Measurements from ENCODE around the gene DIP2B. TPM values are rescaled to one million over a fixed set of nuclear protein-coding genes. Genes with fewer than 3 reads are reported as not detected.
A peak's percentile ranks its signal among the peaks of the same experiment; 100 is the strongest.

The DIP2B gene
- total and polyA plus RNA-seq, 2 donors (not counting 1 experiment from before 2014, with no cell fraction given): 12.6 to 21.0 TPM

DNA sequence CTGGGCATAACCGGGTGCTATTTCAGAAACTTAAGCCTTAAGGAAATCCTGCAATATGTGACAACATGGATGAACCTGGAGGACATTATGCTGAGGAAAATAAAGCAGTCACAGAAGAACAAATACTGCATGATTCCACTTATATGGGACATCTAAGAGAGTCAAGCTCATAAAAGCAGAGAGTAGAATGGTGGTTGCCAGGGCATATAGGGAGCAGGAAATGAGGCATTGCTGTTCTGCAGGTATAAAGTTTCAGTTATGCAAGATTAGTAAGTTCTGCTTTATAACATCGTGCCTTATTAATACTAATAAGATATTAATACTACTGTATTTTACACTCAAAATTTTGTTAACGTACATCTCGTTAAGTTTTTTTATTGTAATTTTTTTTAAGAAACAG, 134.9 kb downstream of the DIP2B start:
- Histone ChIP-seq H3K4me1 (ENCODE audit: control insufficient read depth, extremely low read depth, insufficient read depth, low read length) (no peaks in the 10 kb centered on the region), H4K20me1 (ENCODE audit: control insufficient read depth, extremely low read depth, insufficient read depth, low read length) (no peaks in the 10 kb centered on the region), H3K36me3 (ENCODE audit: control insufficient read depth, insufficient read depth, low read length) (no peaks in the 10 kb centered on the region), H3K27ac (ENCODE audit: insufficient read depth, low read length) (no peak overlapping the region), H3K27me3 (ENCODE audit: control insufficient read depth, insufficient read depth, low read length) (no peaks in the 10 kb centered on the region), H3K9ac (ENCODE audit: insufficient read depth, low read length) (no peak overlapping the region), H2AFZ (ENCODE audit: low read length) (no peak overlapping the region), H3K79me2 (ENCODE audit: control insufficient read depth, insufficient read depth, low read length) (no peaks in the 10 kb centered on the region), H3K4me3 (replicated peaks in 1 of 4; ENCODE audit: control extremely low read depth in 1 of 4, insufficient read depth in 1 of 4, low read depth in 3 of 4, low read length in 4 of 4) (no peak overlapping the region), H3K9me3 (ENCODE audit: control insufficient read depth, insufficient read depth, low read depth, low read length) (no peaks in the 10 kb centered on the region), H3K4me2 (ENCODE audit: extremely low read depth, insufficient read depth, low read length) (no peak overlapping the region)
- TF ChIP-seq EZH2 (IDR thresholded peaks at IDR 0.05; ENCODE audit: low read length, missing control alignments) (no peak), CTCF (conservative IDR thresholded peaks at IDR 0.05 in 1 of 2, IDR thresholded peaks at IDR 0.05 in 1 of 2; ENCODE audit: low read depth in 1 of 2, low read length in 2 of 2) (no peak)
- DNase-seq (ENCODE audit: low read depth in 2 of 2): no peak

GRCh38 chr12:50640321-50640939, 135.6 kb downstream of the DIP2B start:
- no peaks in the 10 kb centered on the region for H3K9me3 ChIP-seq (ENCODE audit: control insufficient read depth, insufficient read depth, low read depth, low read length)
- H3K27ac ChIP-seq (ENCODE audit: insufficient read depth, low read length): no peak overlapping the region
- no peaks in the 10 kb centered on the region for H3K79me2 ChIP-seq (ENCODE audit: control insufficient read depth, insufficient read depth, low read length)
- H3K36me3 ChIP-seq (ENCODE audit: control insufficient read depth, insufficient read depth, low read length): no peaks in the 10 kb centered on the region
- no peaks in the 10 kb centered on the region for H3K4me1 ChIP-seq (ENCODE audit: control insufficient read depth, extremely low read depth, insufficient read depth, low read length)
- no peaks in the 10 kb centered on the region for H4K20me1 ChIP-seq (ENCODE audit: control insufficient read depth, extremely low read depth, insufficient read depth, low read length)
- H3K4me3 ChIP-seq (replicated peaks in 1 of 4; ENCODE audit: control extremely low read depth in 1 of 4, insufficient read depth in 1 of 4, low read depth in 3 of 4, low read length in 4 of 4): no peak overlapping the region
- H3K4me2 ChIP-seq (ENCODE audit: extremely low read depth, insufficient read depth, low read length): no peak overlapping the region
- no peak overlapping the region for H2AFZ ChIP-seq (ENCODE audit: low read length)
- TF ChIP-seq EZH2 (IDR thresholded peaks at IDR 0.05; ENCODE audit: low read length, missing control alignments) (no peak), CTCF (conservative IDR thresholded peaks at IDR 0.05 in 1 of 2, IDR thresholded peaks at IDR 0.05 in 1 of 2; ENCODE audit: low read depth in 1 of 2, low read length in 2 of 2) (no peak)
- no peaks in the 10 kb centered on the region for H3K27me3 ChIP-seq (ENCODE audit: control insufficient read depth, insufficient read depth, low read length)
- DNase-seq (ENCODE audit: low read depth in 2 of 2): no peak
- H3K9ac ChIP-seq (ENCODE audit: insufficient read depth, low read length): no peak overlapping the region

- TF ChIP-seq CTCF (conservative IDR thresholded peaks at IDR 0.05 in 1 of 2, IDR thresholded peaks at IDR 0.05 in 1 of 2; ENCODE audit: low read depth in 1 of 2, low read length in 2 of 2): no peak
- no peak for TF ChIP-seq EZH2 (IDR thresholded peaks at IDR 0.05; ENCODE audit: low read length, missing control alignments)
- Histone ChIP-seq H2AFZ (ENCODE audit: low read length) (no peak overlapping the region), H4K20me1 (ENCODE audit: control insufficient read depth, extremely low read depth, insufficient read depth, low read length) (no peaks in the 10 kb centered on the region), H3K9me3 (ENCODE audit: control insufficient read depth, insufficient read depth, low read depth, low read length) (no peaks in the 10 kb centered on the region), H3K4me1 (ENCODE audit: control insufficient read depth, extremely low read depth, insufficient read depth, low read length) (no peaks in the 10 kb centered on the region), H3K9ac (ENCODE audit: insufficient read depth, low read length) (peak overlapping the region; percentile 10), H3K27ac (ENCODE audit: insufficient read depth, low read length) (no peak overlapping the region), H3K27me3 (ENCODE audit: control insufficient read depth, insufficient read depth, low read length) (no peaks in the 10 kb centered on the region), H3K4me2 (ENCODE audit: extremely low read depth, insufficient read depth, low read length) (no peak overlapping the region), H3K79me2 (ENCODE audit: control insufficient read depth, insufficient read depth, low read length) (no peaks in the 10 kb centered on the region), H3K36me3 (ENCODE audit: control insufficient read depth, insufficient read depth, low read length) (no peaks in the 10 kb centered on the region), H3K4me3 (replicated peaks in 1 of 4; ENCODE audit: control extremely low read depth in 1 of 4, insufficient read depth in 1 of 4, low read depth in 3 of 4, low read length in 4 of 4) (no peak overlapping the region)
- DNase-seq (ENCODE audit: low read depth in 2 of 2): no peak
These were observed 136.8 kb downstream of the DIP2B start for GRCh38 chr12:50641566-50641965.
